HG03196 (cell line): ENCODE results near the gene NAA60.
"Not testable (repeated sequence)": the region's sequence is repeated elsewhere in the genome, so short reads cannot be mapped to it uniquely, and the experiment has no call there.

Source experiments
- ATAC-seq: cut with Tn5 transposase; IDR thresholded peaks from one replicate; pipeline ENCODE4 v1.9.1; 2021; ENCODE audit not compliant: unreplicated experiment

NAA60 gene

DNA sequence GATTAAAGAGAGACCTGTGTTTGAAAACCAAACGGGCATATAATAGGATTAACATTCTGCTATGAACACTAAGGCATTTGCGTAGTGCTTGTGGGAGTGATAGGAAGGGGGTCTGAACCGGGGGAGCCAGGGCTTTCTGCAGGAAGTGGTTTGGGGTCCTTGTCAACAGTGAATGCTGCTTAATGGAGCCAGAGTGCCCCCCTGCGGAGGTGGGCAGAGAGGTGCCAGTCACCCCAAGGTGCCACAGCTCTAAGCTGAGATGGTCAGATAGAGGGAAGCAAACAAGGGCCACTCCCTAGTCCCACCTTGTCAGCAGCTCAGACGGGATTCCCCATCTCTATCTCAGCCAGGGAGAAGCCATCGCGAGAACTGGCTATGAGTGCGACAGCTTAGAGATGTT, 17.7 kb downstream of the NAA60 start:
- no peak for ATAC-seq

- no peak for ATAC-seq
Observed at GRCh38 chr16:3465301-3465700, 21.8 kb downstream of the NAA60 start.

DNA sequence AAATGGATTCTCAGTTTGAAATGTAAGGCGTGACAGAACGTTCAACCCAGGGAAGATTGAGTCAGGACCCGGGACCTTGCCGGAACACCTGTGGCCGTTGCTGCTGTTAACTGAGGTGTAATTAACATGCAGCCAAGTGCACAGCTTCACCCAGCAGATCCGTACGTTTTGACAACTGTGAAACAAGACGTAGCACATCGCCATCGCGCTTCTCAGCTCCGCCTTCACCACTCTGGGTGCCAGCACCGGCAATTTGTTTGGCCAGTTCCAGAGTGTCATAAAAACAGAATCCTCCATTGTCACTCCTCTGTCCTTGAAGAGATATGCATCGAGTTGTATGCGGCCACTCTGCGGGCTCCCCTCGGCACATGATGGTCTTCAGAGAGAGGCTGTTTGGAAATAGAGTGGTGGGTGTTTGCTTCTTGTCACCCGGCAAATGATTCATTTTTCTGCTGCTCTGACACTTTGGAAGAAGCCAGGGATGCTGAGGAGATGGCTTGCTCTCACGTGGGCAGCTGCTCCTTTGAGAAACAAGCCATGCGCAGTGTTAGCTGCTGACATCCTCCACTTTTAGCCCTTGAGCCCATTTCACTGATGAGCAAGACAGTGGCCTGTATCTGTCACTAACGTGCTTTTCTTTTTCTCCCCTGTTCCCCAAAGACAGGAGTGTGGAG, 22.6 kb downstream of the NAA60 start:
- ATAC-seq, result no peak

DNA sequence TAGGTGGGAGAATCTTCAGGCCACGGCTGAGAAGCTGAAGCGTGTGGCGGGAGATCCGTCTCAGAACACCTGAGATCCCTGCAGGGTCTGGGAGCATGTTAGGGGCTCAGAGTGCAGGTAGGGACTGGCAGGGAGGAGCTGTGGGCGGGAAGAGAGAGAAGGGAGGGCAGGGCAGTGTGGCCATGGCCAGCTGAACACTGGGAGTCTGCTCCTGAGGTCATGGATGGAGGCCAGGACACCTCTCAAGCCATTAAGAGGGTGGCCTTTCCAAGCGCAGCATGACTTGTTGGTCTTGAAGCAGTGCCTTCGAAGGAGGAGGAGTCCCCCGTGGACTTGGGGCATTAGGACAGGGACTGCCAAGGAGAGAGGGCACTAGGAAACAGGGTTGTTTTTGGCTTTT, 23.7 kb downstream of the NAA60 start:
- no peak for ATAC-seq

GRCh38 chr16:3467921-3468320, 24.4 kb downstream of the NAA60 start:
- no peak for ATAC-seq

- no peak for ATAC-seq
Observed at GRCh38 chr16:3468501-3468900, 25.0 kb downstream of the NAA60 start.

GRCh38 chr16:3469736-3470135, 26.3 kb downstream of the NAA60 start:
- no peak for ATAC-seq

GRCh38 chr16:3470723-3471122, 27.2 kb downstream of the NAA60 start:
- no peak for ATAC-seq

DNA sequence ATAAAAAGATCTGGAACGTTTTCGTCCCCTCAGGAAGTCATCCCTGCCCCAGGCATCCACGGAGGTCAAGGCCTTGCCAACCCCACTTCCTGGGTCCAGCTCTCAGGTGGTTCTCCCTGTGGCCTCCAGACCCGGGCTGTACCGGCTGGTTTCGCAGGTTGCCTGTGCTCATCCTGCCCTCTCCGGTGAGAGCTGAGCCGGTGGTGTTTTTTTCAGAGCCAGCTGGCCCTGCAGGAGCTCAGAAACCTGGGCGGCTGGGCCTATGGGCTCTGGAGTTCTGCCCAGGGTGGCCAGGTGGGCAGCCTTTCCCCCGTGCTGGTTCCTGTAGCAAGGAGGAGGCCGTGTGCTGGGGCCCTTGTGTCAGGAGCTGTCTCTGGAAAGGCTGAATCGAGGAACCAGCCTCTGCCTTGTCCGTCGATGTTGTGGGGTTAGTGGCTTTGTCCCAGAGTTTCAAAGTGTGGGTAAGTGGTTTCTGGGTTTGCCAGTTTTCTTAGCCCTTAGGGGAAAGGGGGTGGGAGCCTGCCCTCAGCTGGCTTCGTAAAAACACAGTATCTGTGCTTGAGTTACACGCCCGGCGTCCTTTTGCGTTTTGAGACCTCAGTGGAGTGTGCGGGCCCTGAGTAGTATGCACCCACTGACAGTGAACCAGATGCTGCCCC, 28.2 kb downstream of the NAA60 start:
- ATAC-seq, result no peak

GRCh38 chr16:3472878-3473595, 29.6 kb downstream of the NAA60 start:
- ATAC-seq, result no peak

GRCh38 chr16:3473596-3473943, 30.1 kb downstream of the NAA60 start:
- ATAC-seq, result not testable (repeated sequence)

- ATAC-seq, result no peak
Observed at GRCh38 chr16:3474136-3474779, 30.8 kb downstream of the NAA60 start.

DNA sequence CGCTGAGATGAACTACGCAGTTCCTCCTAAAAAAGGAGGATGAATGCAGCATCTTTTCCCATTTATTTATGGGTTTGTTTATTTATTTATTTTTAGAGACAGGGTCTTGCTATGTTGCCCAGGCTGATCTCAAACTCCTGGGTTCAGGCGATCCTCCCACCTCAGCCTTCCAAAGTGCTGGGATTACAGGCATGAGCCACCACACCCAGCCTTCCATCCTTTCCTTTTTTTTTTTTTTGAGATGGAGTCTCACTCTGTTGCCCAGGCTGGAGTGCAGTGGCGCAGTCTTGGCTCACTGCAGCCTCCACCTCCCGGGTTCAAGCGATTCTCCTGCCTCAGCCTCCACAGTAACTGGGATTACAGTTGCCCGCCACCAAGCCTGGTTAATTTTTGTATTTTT, 31.4 kb downstream of the NAA60 start:
- not testable (repeated sequence) for ATAC-seq

- no peak for ATAC-seq
Observed at GRCh38 chr16:3475604-3476375, 32.3 kb downstream of the NAA60 start.

GRCh38 chr16:3476409-3476808, 32.9 kb downstream of the NAA60 start:
- no peak for ATAC-seq

- no peak for ATAC-seq
Observed at GRCh38 chr16:3478242-3478925, 34.9 kb downstream of the NAA60 start.

DNA sequence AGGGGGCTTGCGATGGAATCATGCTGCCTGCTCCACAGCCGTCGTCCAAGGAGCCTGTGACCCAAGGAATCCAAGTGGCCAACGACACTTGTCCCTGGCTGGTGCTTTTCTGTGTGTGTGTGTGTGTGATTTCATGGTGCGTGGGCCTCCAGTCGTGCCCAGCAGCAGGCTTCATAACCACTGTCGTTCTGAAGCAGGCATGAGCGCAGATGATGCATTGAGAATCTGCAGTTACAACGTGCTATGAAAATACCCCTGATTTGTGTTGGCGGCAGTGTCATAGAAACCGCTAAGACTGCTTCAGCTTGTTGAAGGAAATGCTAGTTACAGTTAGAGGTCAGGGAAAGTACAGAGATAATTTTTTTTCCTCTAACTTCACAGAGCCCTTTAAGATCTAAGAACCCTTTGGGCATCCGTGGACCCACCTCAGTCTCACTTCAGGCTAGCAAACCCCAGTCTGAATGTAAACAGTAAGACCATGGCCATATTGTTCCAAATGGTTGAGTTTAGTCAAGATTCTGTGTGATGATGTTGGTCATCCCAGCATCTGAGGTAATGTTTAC, 36.3 kb downstream of the NAA60 start:
- ATAC-seq, result no peak

GRCh38 chr16:3480901-3481695, 37.6 kb downstream of the NAA60 start:
- ATAC-seq, result no peak
